Measurements from ENCODE around the gene ASIC4. TPM values are rescaled to one million over a fixed set of nuclear protein-coding genes. Genes with fewer than 3 reads are reported as not detected.

Gene ASIC4
- total RNA-seq, 1 experiment from 2014 or later = 0.79 TPM

DNA sequence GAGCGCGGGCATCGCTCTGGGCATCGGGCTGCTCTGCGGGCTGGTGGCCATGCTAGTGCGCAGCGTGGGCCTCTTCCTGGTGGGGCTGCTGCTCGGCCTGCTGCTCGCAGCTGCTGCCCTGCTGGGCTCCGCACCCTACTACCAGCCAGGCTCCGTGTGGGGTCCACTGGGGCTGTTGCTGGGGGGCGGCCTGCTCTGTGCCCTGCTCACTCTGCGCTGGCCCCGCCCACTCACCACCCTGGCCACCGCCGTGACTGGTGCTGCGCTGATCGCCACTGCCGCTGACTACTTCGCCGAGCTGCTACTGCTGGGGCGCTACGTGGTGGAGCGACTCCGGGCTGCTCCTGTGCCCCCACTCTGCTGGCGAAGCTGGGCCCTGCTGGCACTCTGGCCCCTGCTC lies 33.3 kb downstream of the ASIC4 start (continued):
- TF ChIP-seq, protein P1, sequence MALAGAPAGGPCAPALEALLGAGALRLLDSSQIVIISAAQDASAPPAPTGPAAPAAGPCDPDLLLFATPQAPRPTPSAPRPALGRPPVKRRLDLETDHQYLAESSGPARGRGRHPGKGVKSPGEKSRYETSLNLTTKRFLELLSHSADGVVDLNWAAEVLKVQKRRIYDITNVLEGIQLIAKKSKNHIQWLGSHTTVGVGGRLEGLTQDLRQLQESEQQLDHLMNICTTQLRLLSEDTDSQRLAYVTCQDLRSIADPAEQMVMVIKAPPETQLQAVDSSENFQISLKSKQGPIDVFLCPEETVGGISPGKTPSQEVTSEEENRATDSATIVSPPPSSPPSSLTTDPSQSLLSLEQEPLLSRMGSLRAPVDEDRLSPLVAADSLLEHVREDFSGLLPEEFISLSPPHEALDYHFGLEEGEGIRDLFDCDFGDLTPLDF (CRISPR knock-in tag; IDR thresholded peaks at IDR 0.05) = no peak
- TF ChIP-seq GRHL2 (CRISPR knock-in tag; IDR thresholded peaks at IDR 0.05; ENCODE audit: insufficient replicate concordance, severe bottlenecking) (no peak), ZNF263 (CRISPR knock-in tag; IDR thresholded peaks at IDR 0.05; ENCODE audit: low read depth) (no peak)

GRCh38 chr2:219548990-219549389 lies 34.7 kb downstream of the ASIC4 start:
- H3K4me1 Mint-ChIP-seq = peaks cover 18% of the 10 kb centered on the region
- ChIA-PET POLR2A (no interaction called here), CTCF (interaction anchor here (0.6 to 2.8 kb wide), 2 partner anchors 11 to 65 kb away, joined by 4 to 21 read pairs; no protein-coding TSS in a partner anchor)
- no peak overlapping the region for H3K4me3 Mint-ChIP-seq
- no peak overlapping the region for H3K27ac Mint-ChIP-seq
- TF ChIP-seq ESRRA (CRISPR knock-in tag; IDR thresholded peaks at IDR 0.05; ENCODE audit: borderline replicate concordance) = no peak
- TF ChIP-seq ZNF396 (CRISPR knock-in tag; IDR thresholded peaks at IDR 0.05; ENCODE audit: borderline replicate concordance) = no peak
- no peak for TF ChIP-seq ZNF671 (CRISPR knock-in tag; IDR thresholded peaks at IDR 0.05)
- no peak for TF ChIP-seq ETV6 (CRISPR knock-in tag; IDR thresholded peaks at IDR 0.05)
- no peak for TF ChIP-seq EMX1 (CRISPR knock-in tag; IDR thresholded peaks at IDR 0.05)
- TF ChIP-seq, protein P2, sequence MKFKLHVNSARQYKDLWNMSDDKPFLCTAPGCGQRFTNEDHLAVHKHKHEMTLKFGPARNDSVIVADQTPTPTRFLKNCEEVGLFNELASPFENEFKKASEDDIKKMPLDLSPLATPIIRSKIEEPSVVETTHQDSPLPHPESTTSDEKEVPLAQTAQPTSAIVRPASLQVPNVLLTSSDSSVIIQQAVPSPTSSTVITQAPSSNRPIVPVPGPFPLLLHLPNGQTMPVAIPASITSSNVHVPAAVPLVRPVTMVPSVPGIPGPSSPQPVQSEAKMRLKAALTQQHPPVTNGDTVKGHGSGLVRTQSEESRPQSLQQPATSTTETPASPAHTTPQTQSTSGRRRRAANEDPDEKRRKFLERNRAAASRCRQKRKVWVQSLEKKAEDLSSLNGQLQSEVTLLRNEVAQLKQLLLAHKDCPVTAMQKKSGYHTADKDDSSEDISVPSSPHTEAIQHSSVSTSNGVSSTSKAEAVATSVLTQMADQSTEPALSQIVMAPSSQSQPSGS (CRISPR knock-in tag; IDR thresholded peaks at IDR 0.05; ENCODE audit: borderline replicate concordance, low read depth) = no peak
- no peak for TF ChIP-seq ZNF416 (CRISPR knock-in tag; IDR thresholded peaks at IDR 0.05)
- no peak for TF ChIP-seq ZSCAN18 (CRISPR knock-in tag; IDR thresholded peaks at IDR 0.05)
- TF ChIP-seq RORB (CRISPR knock-in tag; IDR thresholded peaks at IDR 0.05) = no peak
- no peak for TF ChIP-seq AR (CRISPR knock-in tag; IDR thresholded peaks at IDR 0.05)
- no peak for TF ChIP-seq JAZF1 (CRISPR knock-in tag; IDR thresholded peaks at IDR 0.05)
- TF ChIP-seq ZNF121 (CRISPR knock-in tag; IDR thresholded peaks at IDR 0.05) = no peak
- no peak for TF ChIP-seq FOXK1 (CRISPR knock-in tag; IDR thresholded peaks at IDR 0.05)
- H3K27me3 Mint-ChIP-seq (ENCODE audit: low read depth) = peaks cover 56% of the 10 kb centered on the region
- H3K9me3 Mint-ChIP-seq = no peaks in the 10 kb centered on the region
- DNase-seq (ENCODE audit: low spot score) (no peak), ATAC-seq (no peak)
- H3K36me3 Mint-ChIP-seq = peaks cover 11% of the 10 kb centered on the region

DNA sequence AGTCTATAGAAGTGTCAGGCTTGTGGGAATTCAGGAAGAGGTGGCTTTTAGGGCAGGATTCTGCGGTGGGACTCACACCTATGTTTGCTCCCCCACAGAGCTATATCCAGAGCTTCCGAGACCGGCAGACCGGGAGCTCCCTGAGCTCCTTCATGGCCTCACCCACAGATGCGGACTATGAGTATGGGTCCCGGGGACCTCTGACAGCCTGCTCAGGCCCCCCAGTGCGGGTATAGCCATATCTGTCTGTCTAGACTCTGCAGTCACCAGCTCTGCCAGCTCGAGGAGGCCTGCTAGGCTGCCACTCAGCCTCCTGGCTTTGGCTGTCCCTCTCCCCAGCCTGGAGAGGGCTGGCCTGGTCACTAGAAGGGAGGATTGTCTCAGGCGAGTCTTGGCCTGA lies 35.3 kb downstream of the ASIC4 start:
- no peak overlapping the region for H3K27ac Mint-ChIP-seq
- peaks cover 53% of the 10 kb centered on the region for H3K27me3 Mint-ChIP-seq (ENCODE audit: low read depth)
- H3K36me3 Mint-ChIP-seq = peaks cover 11% of the 10 kb centered on the region
- TF ChIP-seq ZNF317 (CRISPR knock-in tag; IDR thresholded peaks at IDR 0.05; ENCODE audit: borderline replicate concordance, low read depth) (no peak), PRRX2 (CRISPR knock-in tag; IDR thresholded peaks at IDR 0.05) (no peak), FOXJ3 (CRISPR knock-in tag; IDR thresholded peaks at IDR 0.05; ENCODE audit: borderline replicate concordance) (no peak), SP1 (CRISPR knock-in tag; conservative IDR thresholded peaks at IDR 0.05) (no peak), RELA (CRISPR knock-in tag; IDR thresholded peaks at IDR 0.05; ENCODE audit: borderline replicate concordance) (no peak), CREB1 (CRISPR knock-in tag; IDR thresholded peaks at IDR 0.05) (no peak), MYBL2 (CRISPR knock-in tag; IDR thresholded peaks at IDR 0.05) (no peak)
- TF ChIP-seq, protein P3, sequence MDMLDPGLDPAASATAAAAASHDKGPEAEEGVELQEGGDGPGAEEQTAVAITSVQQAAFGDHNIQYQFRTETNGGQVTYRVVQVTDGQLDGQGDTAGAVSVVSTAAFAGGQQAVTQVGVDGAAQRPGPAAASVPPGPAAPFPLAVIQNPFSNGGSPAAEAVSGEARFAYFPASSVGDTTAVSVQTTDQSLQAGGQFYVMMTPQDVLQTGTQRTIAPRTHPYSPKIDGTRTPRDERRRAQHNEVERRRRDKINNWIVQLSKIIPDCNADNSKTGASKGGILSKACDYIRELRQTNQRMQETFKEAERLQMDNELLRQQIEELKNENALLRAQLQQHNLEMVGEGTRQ (CRISPR knock-in tag; IDR thresholded peaks at IDR 0.05) = no peak
- H3K4me3 Mint-ChIP-seq = no peak overlapping the region
- ATAC-seq = no peak
- ChIA-PET POLR2A (no interaction called here), CTCF (interaction anchor here (0.5 to 2.8 kb wide), 3 partner anchors 10 to 64 kb away, joined by 3 to 21 read pairs (median 4); no protein-coding TSS in a partner anchor)
- H3K4me1 Mint-ChIP-seq = peaks cover 14% of the 10 kb centered on the region
- H3K9me3 Mint-ChIP-seq = no peaks in the 10 kb centered on the region
- no peak for DNase-seq (ENCODE audit: low spot score)

Data from WTC11 (cell line).